Fibroblast of skin of left quadriceps (primary cell): ENCODE measurements around the gene RC3H1.
"Not testable (repeated sequence)": the region's sequence is repeated elsewhere in the genome, so short reads cannot be mapped to it uniquely, and the experiment has no call there.

Source experiments
- DNase-seq, 2 experiments: peaks; one replicate each; pipeline ENCODE4 v3.0.0-alpha.2; 2013; ENCODE audit warnings: low read depth in 2 of 2

The RC3H1 gene

GRCh38 chr1:174022080-174022975 is at the start of gene RC3H1:
Gene RC3H1, minus strand, starts transcription at chr1:174022357. Its CDS starts 29,372 bp downstream, at chr1:173992985.
- DNase-seq: peak; percentile 68 to 70

- no peak for DNase-seq
Observed at GRCh38 chr1:174070614-174071013, 48.5 kb upstream of the RC3H1 start.

GRCh38 chr1:174068000-174068399 is 45.8 kb upstream of the RC3H1 start:
- DNase-seq: no peak

- DNase-seq: no peak
Observed at GRCh38 chr1:174060090-174060489, 37.9 kb upstream of the RC3H1 start.

- no peak for DNase-seq
Observed at GRCh38 chr1:174058624-174059023, 36.5 kb upstream of the RC3H1 start.

GRCh38 chr1:174056609-174057008 is 34.5 kb upstream of the RC3H1 start:
- not testable (repeated sequence) for DNase-seq

GRCh38 chr1:174055797-174056196 is 33.6 kb upstream of the RC3H1 start:
- not testable (repeated sequence) for DNase-seq

GRCh38 chr1:174053826-174054225 is 31.7 kb upstream of the RC3H1 start:
- DNase-seq: no peak

GRCh38 chr1:174052621-174053020 is 30.5 kb upstream of the RC3H1 start:
- DNase-seq: no peak

- DNase-seq: no peak
Observed at GRCh38 chr1:174051956-174052355, 29.8 kb upstream of the RC3H1 start.

GRCh38 chr1:174049514-174049913 is 27.4 kb upstream of the RC3H1 start:
- DNase-seq: no peak

GRCh38 chr1:174044418-174045222 is 22.5 kb upstream of the RC3H1 start:
- no peak for DNase-seq

- not testable (repeated sequence) for DNase-seq
Observed at GRCh38 chr1:174042509-174042908, 20.4 kb upstream of the RC3H1 start.

- DNase-seq: no peak
Observed at GRCh38 chr1:174041369-174041768, 19.2 kb upstream of the RC3H1 start.

GRCh38 chr1:174040387-174040786 is 18.2 kb upstream of the RC3H1 start:
- peak; percentile 38 to 44 for DNase-seq

GRCh38 chr1:174039027-174039426 is 16.9 kb upstream of the RC3H1 start:
- DNase-seq: no peak

GRCh38 chr1:174036798-174037197 is 14.6 kb upstream of the RC3H1 start:
- no peak for DNase-seq

- no peak for DNase-seq
Observed at GRCh38 chr1:174036204-174036603, 14.0 kb upstream of the RC3H1 start.

GRCh38 chr1:174032671-174033222 is 10.6 kb upstream of the RC3H1 start:
- no peak for DNase-seq

GRCh38 chr1:174031099-174031498 is 8.9 kb upstream of the RC3H1 start:
- DNase-seq: no peak

GRCh38 chr1:174028495-174028894 is 6.3 kb upstream of the RC3H1 start:
- DNase-seq: no peak

GRCh38 chr1:174023440-174023839 is 1.3 kb upstream of the RC3H1 start:
- no peak for DNase-seq

GRCh38 chr1:174022976-174023277 is 770 bp upstream of the RC3H1 start:
- no peak for DNase-seq
